Measurements from ENCODE around the gene RFX6. TPM values are rescaled to one million over a fixed set of nuclear protein-coding genes. Genes with fewer than 3 reads are reported as not detected.

RFX6 gene
- total RNA-seq, 2 donors from 2014 or later: 0.22 to 1.2 TPM

GRCh38 chr6:116902634-116903033 is 25.6 kb downstream of the RFX6 start:
- Mint-ChIP-seq H3K27ac (no peak overlapping the region), H3K4me1 (peaks cover 5% of the 10 kb centered on the region), H3K9me3 (peaks cover 8% of the 10 kb centered on the region), H3K36me3 (ENCODE audit: low read depth) (no peaks in the 10 kb centered on the region), H3K27me3 (ENCODE audit: insufficient read depth) (peaks cover 5% of the 10 kb centered on the region), H3K4me3 (no peak overlapping the region)
- no peak overlapping the region for H3K27ac ChIP-seq (ENCODE audit: low read depth, low read length)
- no peak for TF ChIP-seq CTCF (conservative IDR thresholded peaks at IDR 0.05)
- H3K36me3 ChIP-seq (ENCODE audit: control insufficient read depth, insufficient read depth, low read length): no peaks in the 10 kb centered on the region
- H3K27me3 ChIP-seq (ENCODE audit: control insufficient read depth, insufficient read depth, low read length, poor library complexity, severe bottlenecking): no peaks in the 10 kb centered on the region
- H3K4me1 ChIP-seq (ENCODE audit: control insufficient read depth, insufficient read depth, low read length): no peaks in the 10 kb centered on the region
- DNase-seq: no peak
- H3K9me3 ChIP-seq (ENCODE audit: control insufficient read depth, low read length): no peaks in the 10 kb centered on the region
- WGBS, 2 experiments (ENCODE audit: insufficient coverage in 1 of 2, insufficient read length in 1 of 2): 89 to 100% methylated on average over 2 to 3 of the region's 3 CpGs
- H3K4me3 ChIP-seq (ENCODE audit: low read length): no peak overlapping the region
- no peak overlapping the region for H3K9ac ChIP-seq (ENCODE audit: extremely low read depth, low read length, poor library complexity, severe bottlenecking)

- Histone ChIP-seq H3K27me3 (ENCODE audit: control insufficient read depth, insufficient read depth, low read length, poor library complexity, severe bottlenecking) (no peaks in the 10 kb centered on the region), H3K9me3 (ENCODE audit: control insufficient read depth, low read length) (no peaks in the 10 kb centered on the region), H3K36me3 (ENCODE audit: control insufficient read depth, insufficient read depth, low read length) (no peaks in the 10 kb centered on the region), H3K4me3 (ENCODE audit: low read length) (no peak overlapping the region), H3K27ac (ENCODE audit: low read depth, low read length) (no peak overlapping the region), H3K9ac (ENCODE audit: extremely low read depth, low read length, poor library complexity, severe bottlenecking) (no peak overlapping the region), H3K4me1 (ENCODE audit: control insufficient read depth, insufficient read depth, low read length) (no peaks in the 10 kb centered on the region)
- Mint-ChIP-seq H3K4me3 (no peak overlapping the region), H3K9me3 (no peaks in the 10 kb centered on the region), H3K27me3 (ENCODE audit: insufficient read depth) (no peaks in the 10 kb centered on the region), H3K4me1 (peaks cover 4% of the 10 kb centered on the region), H3K36me3 (ENCODE audit: low read depth) (no peaks in the 10 kb centered on the region), H3K27ac (no peak overlapping the region)
- no peak for DNase-seq
- WGBS, 2 experiments (ENCODE audit: insufficient coverage in 1 of 2, insufficient read length in 1 of 2): 96 to 100% methylated on average over 1 to 4 of the region's 4 CpGs
- TF ChIP-seq CTCF (conservative IDR thresholded peaks at IDR 0.05): no peak
Measured at GRCh38 chr6:116922853-116923548, 46.0 kb downstream of the RFX6 start.

- DNase-seq: no peak
- H3K4me1 Mint-ChIP-seq: peaks cover 9% of the 10 kb centered on the region
- no peaks in the 10 kb centered on the region for H3K36me3 Mint-ChIP-seq (ENCODE audit: low read depth)
- Histone ChIP-seq H3K9ac (ENCODE audit: extremely low read depth, low read length, poor library complexity, severe bottlenecking) (no peak overlapping the region), H3K4me1 (ENCODE audit: control insufficient read depth, insufficient read depth, low read length) (no peaks in the 10 kb centered on the region), H3K36me3 (ENCODE audit: control insufficient read depth, insufficient read depth, low read length) (no peaks in the 10 kb centered on the region), H3K9me3 (ENCODE audit: control insufficient read depth, low read length) (no peaks in the 10 kb centered on the region), H3K27me3 (ENCODE audit: control insufficient read depth, insufficient read depth, low read length, poor library complexity, severe bottlenecking) (no peaks in the 10 kb centered on the region), H3K27ac (ENCODE audit: low read depth, low read length) (no peak overlapping the region), H3K4me3 (ENCODE audit: low read length) (no peak overlapping the region)
- no peak overlapping the region for H3K4me3 Mint-ChIP-seq
- no peaks in the 10 kb centered on the region for H3K9me3 Mint-ChIP-seq
- 85 to 86% methylated on average over 2 of the region's 2 CpGs for WGBS, 2 experiments (ENCODE audit: insufficient coverage in 1 of 2, insufficient read length in 1 of 2)
- no peak for TF ChIP-seq CTCF (conservative IDR thresholded peaks at IDR 0.05)
- H3K27ac Mint-ChIP-seq: no peak overlapping the region
- no peaks in the 10 kb centered on the region for H3K27me3 Mint-ChIP-seq (ENCODE audit: insufficient read depth)
Measured at GRCh38 chr6:116924245-116924644, 47.2 kb downstream of the RFX6 start.
